MG63 (cell line): ENCODE measurements around the gene ARID3A. TPM values are rescaled to one million over a fixed set of nuclear protein-coding genes. Genes with fewer than 3 reads are reported as not detected.
"Not testable (repeated sequence)": the region's sequence is repeated elsewhere in the genome, so short reads cannot be mapped to it uniquely, and the experiment has no call there.

ENCODE experiments used
- DNase-seq: peaks from one replicate; pipeline ENCODE4 v3.0.0-alpha.2; 2020
- H3K27me3 ChIP-seq: fragments of 250-450 bp; sonication (Bioruptor Pico); 2 replicates; pipeline ENCODE4 v1.5.1; 2020; ENCODE audit warnings: mild to moderate bottlenecking, moderate library complexity
- H3K36me3 ChIP-seq: fragments of 250-450 bp; sonication (Bioruptor Pico); 2 replicates; pipeline ENCODE4 v1.5.1; 2020; ENCODE audit warnings: mild to moderate bottlenecking, moderate library complexity
- H3K4me3 ChIP-seq: fragments of 250-450 bp; sonication (Bioruptor Pico); 2 replicates; pipeline ENCODE4 v1.5.1; 2020; ENCODE audit warnings: mild to moderate bottlenecking, moderate library complexity
- H3K9me3 ChIP-seq: fragments of 250-450 bp; sonication (Bioruptor Pico); 2 replicates; pipeline ENCODE4 v1.5.1; 2020; ENCODE audit warnings: mild to moderate bottlenecking, moderate library complexity
- total RNA-seq: library from RNA; depleted of rRNA; stranded (reverse); fragments of >200 nt; shearing (Covaris generic); gene quantifications from 2 replicates; pipeline ENCODE4 v1.2.3, GENCODE V29; 2014; ENCODE audit warnings: low replicate concordance; rRNA removed

ARID3A gene
- 1.0 and 6.6 TPM in 2 replicates for total RNA-seq

GRCh38 chr19:925526-926322, at the start of gene ARID3A:
Gene ARID3A, plus strand, starts transcription at chr19:926035. Its CDS starts 3,494 bp downstream, at chr19:929529.
- Histone ChIP-seq H3K9me3 (no peaks in the 10 kb centered on the region), H3K4me3 (peak within 1 kb of the TSS; percentile 64), H3K36me3 (no peaks in the 10 kb centered on the region), H3K27me3 (no peaks in the 10 kb centered on the region)
- DNase-seq = peak; percentile 67

GRCh38 chr19:876089-876488, 49.7 kb upstream of the ARID3A start:
- no peaks in the 10 kb centered on the region for H3K27me3 ChIP-seq
- no peaks in the 10 kb centered on the region for H3K9me3 ChIP-seq
- no peak for DNase-seq
- H3K36me3 ChIP-seq = no peaks in the 10 kb centered on the region
- H3K4me3 ChIP-seq = no peak overlapping the region

- H3K4me3 ChIP-seq = no peak overlapping the region
Observed at GRCh38 chr19:876780-877314, 49.0 kb upstream of the ARID3A start.

GRCh38 chr19:877992-878660, 47.7 kb upstream of the ARID3A start:
- H3K27me3 ChIP-seq, DNase-seq, H3K4me3 ChIP-seq, H3K9me3 ChIP-seq, H3K36me3 ChIP-seq: not testable (repeated sequence)

More at GRCh38 chr19:876780-877314, 49.0 kb upstream of the ARID3A start:
- H3K36me3 ChIP-seq = peaks cover 2% of the 10 kb centered on the region; the same call in 1 of the 2 replicates
- no peak for DNase-seq
- H3K9me3 ChIP-seq = no peaks in the 10 kb centered on the region
- no peaks in the 10 kb centered on the region for H3K27me3 ChIP-seq

GRCh38 chr19:878751-879561, 46.9 kb upstream of the ARID3A start:
- H3K36me3 ChIP-seq, DNase-seq, H3K27me3 ChIP-seq, H3K9me3 ChIP-seq, H3K4me3 ChIP-seq: not testable (repeated sequence)

GRCh38 chr19:879711-880438, 46.0 kb upstream of the ARID3A start:
- no peak overlapping the region for H3K4me3 ChIP-seq
- no peak for DNase-seq
- H3K36me3 ChIP-seq = peaks cover 2% of the 10 kb centered on the region; the same call in 1 of the 2 replicates
- H3K27me3 ChIP-seq = no peaks in the 10 kb centered on the region
- H3K9me3 ChIP-seq = no peaks in the 10 kb centered on the region

- H3K36me3 ChIP-seq = peaks cover 5% of the 10 kb centered on the region; the same call in 1 of the 2 replicates
- H3K9me3 ChIP-seq = no peaks in the 10 kb centered on the region
- no peak overlapping the region for H3K4me3 ChIP-seq
- no peak for DNase-seq
- H3K27me3 ChIP-seq = no peaks in the 10 kb centered on the region
Observed at GRCh38 chr19:881385-882071, 44.3 kb upstream of the ARID3A start.

- H3K36me3 ChIP-seq = peaks cover 6% of the 10 kb centered on the region; the same call in 1 of the 2 replicates
Observed at GRCh38 chr19:882871-883497, 42.9 kb upstream of the ARID3A start.

GRCh38 chr19:883661-884211, 42.1 kb upstream of the ARID3A start:
- H3K36me3 ChIP-seq = peaks cover 6% of the 10 kb centered on the region; the same call in 1 of the 2 replicates
- no peaks in the 10 kb centered on the region for H3K27me3 ChIP-seq
- no peak for DNase-seq
- H3K9me3 ChIP-seq = no peaks in the 10 kb centered on the region
- no peak overlapping the region for H3K4me3 ChIP-seq

More at GRCh38 chr19:882871-883497, 42.9 kb upstream of the ARID3A start:
- DNase-seq = no peak
- Histone ChIP-seq H3K9me3 (no peaks in the 10 kb centered on the region), H3K4me3 (no peak overlapping the region), H3K27me3 (no peaks in the 10 kb centered on the region)

- Histone ChIP-seq H3K36me3 (peaks cover 6% of the 10 kb centered on the region; the same call in 1 of the 2 replicates), H3K4me3 (no peak overlapping the region), H3K27me3 (no peaks in the 10 kb centered on the region), H3K9me3 (no peaks in the 10 kb centered on the region)
- no peak for DNase-seq
Observed at GRCh38 chr19:884420-885211, 41.2 kb upstream of the ARID3A start.

GRCh38 chr19:885536-886224, 40.2 kb upstream of the ARID3A start:
- no peak for DNase-seq
- no peaks in the 10 kb centered on the region for H3K9me3 ChIP-seq
- no peaks in the 10 kb centered on the region for H3K27me3 ChIP-seq
- H3K4me3 ChIP-seq = no peak overlapping the region
- H3K36me3 ChIP-seq = peaks cover 9% of the 10 kb centered on the region

- Histone ChIP-seq H3K27me3 (no peaks in the 10 kb centered on the region), H3K4me3 (no peak overlapping the region), H3K9me3 (no peaks in the 10 kb centered on the region), H3K36me3 (peaks cover 8% of the 10 kb centered on the region)
- no peak for DNase-seq
Observed at GRCh38 chr19:887072-887471, 38.8 kb upstream of the ARID3A start.

- Histone ChIP-seq H3K4me3 (no peak overlapping the region), H3K9me3 (no peaks in the 10 kb centered on the region), H3K36me3 (peaks cover 8% of the 10 kb centered on the region), H3K27me3 (no peaks in the 10 kb centered on the region)
- DNase-seq = no peak
Observed at GRCh38 chr19:887599-887998, 38.2 kb upstream of the ARID3A start.
